Right ventricle myocardium superior (tissue), 1 donor: ENCODE measurements around the gene ASCL2. TPM values are rescaled to one million over a fixed set of nuclear protein-coding genes. Genes with fewer than 3 reads are reported as not detected.

Source experiments
- ATAC-seq: fragments of 200-7000 bp; cut with Tn5 transposase; one replicate; pipeline ENCODE4 v1.9.1; 2020; ENCODE audit warnings: mild to moderate bottlenecking; ENCODE audit not compliant: poor library complexity
- DNase-seq: peaks from one replicate; pipeline ENCODE4 v3.0.0-alpha.2; 2020
- intact Hi-C: fragments of 100-400 bp; cut with DNase I; formaldehyde crosslinking; loops from one replicate; pipeline ENCODE4 v1.11.2; 2022
- long read RNA-seq: library from polyadenylated mRNA; unstranded; transcript quantifications from one replicate; pipeline ENCODE4 v2.0.0, GENCODE V29; 2021
- total RNA-seq: library from RNA; stranded (reverse); fragmentation: NEBNext Ultra II Directional; extraction: Animal tissue kit (Norgen Biotek cat#: 25700); gene quantifications from one replicate; pipeline ENCODE4 v1.2.1, GENCODE V29; 2021
- donor health status: DM: no; HTN: yes; CAD: no; lungs with severe emphysema.

ASCL2 gene, protein sequence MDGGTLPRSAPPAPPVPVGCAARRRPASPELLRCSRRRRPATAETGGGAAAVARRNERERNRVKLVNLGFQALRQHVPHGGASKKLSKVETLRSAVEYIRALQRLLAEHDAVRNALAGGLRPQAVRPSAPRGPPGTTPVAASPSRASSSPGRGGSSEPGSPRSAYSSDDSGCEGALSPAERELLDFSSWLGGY
- 0.11 TPM for total RNA-seq
- long read RNA-seq, partial matches to known transcripts = 0 of 1 reads
- long read RNA-seq, other reads (novel, unspliced or antisense) = 0 of 1 reads

DNA sequence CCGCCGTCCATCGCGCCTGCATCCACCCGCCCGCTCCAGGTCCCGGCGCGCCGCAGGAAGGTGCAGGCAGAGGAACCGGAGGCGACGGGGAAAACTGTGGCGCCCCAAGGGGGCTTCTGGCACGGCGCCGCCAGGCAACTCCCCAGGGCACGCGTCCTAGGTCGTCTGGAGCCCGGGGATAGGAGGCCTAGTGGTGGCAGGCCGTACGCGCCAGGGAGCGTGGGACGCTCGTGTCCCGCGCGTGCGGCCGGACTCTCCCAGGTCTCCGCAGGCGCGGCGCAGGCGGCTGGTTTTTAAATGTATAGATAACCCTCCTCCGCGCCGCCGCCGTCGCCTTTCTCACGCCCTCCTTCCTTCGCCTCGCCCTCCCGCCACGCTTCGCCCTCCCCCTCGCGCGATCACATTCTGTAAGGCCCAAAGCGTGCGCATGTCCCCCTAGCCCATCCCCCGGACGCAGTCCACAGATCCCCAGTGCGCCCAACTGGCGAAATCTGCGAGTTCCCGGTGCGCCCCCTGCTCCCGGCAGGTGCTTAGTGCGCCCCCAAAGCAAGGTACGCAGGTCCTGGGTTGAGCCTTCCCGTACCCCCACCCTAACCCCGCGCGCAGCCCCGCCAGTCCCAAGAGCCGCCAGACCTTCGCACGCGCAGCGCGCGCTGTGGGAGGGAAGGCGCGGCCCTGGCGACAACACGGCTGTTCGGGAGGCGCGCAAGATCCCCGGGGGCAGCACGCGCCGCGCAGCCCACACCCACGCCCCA lies at the start of gene ASCL2:
Gene ASCL2 (minus strand): TSS at position 267 of the 755 bp plus-strand sequence. CDS start 256 bp downstream, at position 11.
- no peak for ATAC-seq
- no peak for DNase-seq
- intact Hi-C loops = no loop called here

DNA sequence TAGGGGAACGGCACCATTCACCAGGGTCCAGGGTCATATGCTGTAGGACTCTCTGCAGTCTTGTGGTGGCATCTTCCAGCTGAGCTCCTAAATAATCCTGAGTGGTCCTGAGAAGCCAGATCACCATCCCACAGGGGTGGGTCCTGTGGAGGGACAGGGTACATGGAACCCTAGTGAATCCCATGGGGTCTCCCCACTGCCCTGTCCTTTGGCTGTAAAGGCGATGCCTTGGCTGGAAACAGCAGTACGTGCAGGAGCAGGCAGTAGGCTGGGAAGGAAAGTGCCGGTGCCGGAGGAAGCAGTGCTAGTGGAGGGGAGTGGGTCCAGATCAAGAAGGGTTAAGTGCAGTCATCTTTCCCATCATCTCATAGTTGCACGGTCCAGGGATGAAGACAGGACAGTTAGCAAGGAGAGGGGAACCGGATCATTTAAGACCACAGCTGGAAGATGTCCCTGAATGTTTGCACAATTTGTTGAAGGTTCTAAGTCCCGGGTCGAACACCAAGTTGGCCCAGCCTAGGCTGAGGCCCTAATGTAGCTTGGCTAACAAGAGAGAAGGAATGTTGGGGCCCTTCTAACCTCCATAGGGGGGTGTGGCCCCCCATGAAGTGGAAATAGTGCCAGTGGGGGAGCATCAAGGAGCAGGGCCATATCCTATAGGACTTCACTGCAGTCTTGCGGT lies 49.5 kb upstream of the ASCL2 start:
- DNase-seq (peak; percentile 23), ATAC-seq (no peak)
- intact Hi-C loops = no loop called here

DNA sequence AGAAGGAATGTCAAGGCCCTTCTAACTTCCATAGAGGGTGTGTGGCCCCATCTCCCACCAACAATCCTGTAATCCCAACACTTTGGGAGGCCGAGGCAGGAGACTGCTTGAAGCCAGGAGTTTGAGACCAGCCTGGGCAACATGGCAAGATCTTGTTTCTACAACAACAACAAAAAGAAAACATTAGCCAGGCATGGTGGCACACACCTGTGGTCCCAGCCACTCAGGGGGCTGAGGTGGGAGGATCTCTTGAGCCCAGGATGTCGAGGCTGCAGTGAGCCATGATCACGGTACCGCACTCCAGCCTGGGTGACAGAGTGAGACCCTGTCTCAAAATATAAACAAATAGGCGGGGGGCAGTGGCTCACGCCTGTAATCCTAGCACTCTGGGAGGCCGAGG lies 48.3 kb upstream of the ASCL2 start:
- peak; percentile 23 for DNase-seq
- intact Hi-C loops = no loop called here

DNA sequence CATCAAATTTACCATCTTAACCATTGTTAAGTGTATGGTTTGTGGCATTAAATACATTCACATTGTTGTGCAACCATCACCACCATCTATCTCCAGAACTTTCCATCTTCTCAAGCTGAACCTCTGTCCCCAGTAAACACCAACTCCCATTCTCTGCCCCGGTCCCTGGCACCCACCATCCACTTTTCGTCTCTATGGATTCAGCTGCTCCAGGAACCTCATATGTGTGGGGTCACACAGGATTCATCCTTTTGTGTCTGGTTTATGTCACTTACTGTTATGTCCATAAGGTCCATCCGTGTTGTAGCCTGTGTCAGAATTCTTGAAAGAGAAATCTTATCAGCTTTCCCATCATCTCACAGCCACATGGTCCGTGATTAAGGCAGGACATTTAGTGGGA lies 47.7 kb upstream of the ASCL2 start:
- DNase-seq = no peak
- intact Hi-C loops = no loop called here
- no peak for ATAC-seq

More for the DNA sequence above, 48.3 kb upstream of the ASCL2 start:
- ATAC-seq = no peak

DNA sequence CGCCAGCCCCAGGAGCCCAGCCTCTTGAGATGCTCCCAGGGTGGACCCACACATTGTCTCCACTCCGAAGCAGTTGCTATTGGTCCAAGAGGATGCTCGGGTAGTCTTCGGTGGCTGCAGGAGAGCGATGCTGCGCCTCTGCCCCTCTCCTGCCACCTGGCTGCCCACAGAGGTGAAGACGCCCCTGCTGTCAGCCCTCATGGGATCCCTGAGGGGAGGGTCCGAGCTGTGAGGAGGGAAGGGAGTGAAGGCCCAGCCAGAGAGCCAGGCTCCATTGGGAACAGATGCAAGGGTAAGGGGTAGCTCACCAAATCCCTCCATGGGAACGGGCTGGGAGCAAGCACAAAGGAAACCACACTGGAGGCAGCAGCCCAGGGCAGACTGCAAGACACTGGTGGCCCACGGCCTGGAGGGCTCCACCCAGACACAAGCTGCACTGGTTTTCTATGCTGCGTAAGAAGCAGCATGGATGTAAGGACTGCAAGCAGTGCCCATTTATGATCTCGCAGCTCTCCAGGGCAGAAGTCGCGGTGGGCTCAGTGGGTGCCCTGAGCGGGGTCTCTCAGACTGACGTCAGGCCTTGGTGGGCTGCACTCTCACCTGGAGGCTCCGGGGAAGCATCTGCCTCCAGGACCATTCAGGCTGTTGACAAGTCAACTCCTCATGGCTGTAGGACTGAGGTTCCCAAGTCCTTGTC lies 47.1 kb upstream of the ASCL2 start:
- ATAC-seq (no peak), DNase-seq (peak; percentile 39)
- intact Hi-C loops = no loop called here

DNA sequence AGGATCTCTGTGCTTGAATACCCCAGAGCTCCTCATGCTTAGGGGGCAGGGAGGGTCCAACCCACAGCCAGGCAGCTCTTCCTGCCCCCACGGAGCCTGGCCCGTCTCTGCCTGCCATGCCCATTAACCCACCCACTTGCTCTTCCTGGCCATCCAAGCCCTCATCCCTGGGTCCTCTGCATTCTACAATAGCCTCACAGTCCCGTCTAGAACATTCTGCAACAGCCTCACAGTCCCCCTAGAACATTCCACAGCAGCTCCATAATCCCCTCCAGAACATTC lies 46.5 kb upstream of the ASCL2 start:
- intact Hi-C loops = no loop called here
- ATAC-seq = no peak
- DNase-seq = no peak

DNA sequence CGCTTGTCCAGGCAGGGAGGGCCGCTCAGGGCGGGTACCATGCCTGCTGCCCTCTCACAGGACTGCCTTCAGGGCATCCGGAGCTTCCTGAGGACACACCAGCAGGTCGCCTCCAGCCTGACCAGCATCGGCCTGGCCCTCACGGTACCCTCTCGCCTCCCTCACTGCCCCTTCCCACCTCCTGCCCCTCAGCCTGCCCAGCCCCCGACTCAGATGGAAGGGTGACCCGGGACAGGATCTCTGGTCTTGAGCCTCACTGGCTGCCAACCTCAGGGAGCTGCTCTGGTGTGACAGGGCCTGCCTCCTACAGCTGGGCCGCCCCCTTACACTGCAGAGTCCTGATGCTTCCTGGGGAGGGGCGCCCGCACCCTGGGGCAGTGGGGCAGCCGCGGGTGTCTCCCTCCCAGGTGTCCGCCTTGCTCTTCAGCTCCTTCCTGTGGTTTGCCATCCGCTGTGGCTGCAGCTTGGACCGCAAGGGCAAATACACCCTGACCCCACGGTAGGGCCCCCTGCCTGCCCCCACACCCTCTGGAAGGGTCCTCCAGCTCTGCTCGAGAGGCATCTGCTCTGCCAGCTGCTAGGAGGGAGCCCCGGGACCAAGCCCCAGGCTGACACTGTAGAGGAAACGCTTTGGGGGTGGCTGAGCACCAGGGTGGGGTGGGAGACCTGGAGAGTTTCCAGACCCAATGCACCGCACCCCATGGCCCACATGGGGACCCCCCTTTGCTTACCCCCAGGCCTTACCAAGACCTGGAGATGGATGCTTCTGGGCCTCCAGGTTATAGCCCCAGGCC lies 46.0 kb upstream of the ASCL2 start:
- intact Hi-C loops = no loop called here
- ATAC-seq (no peak), DNase-seq (peak; percentile 42)

DNA sequence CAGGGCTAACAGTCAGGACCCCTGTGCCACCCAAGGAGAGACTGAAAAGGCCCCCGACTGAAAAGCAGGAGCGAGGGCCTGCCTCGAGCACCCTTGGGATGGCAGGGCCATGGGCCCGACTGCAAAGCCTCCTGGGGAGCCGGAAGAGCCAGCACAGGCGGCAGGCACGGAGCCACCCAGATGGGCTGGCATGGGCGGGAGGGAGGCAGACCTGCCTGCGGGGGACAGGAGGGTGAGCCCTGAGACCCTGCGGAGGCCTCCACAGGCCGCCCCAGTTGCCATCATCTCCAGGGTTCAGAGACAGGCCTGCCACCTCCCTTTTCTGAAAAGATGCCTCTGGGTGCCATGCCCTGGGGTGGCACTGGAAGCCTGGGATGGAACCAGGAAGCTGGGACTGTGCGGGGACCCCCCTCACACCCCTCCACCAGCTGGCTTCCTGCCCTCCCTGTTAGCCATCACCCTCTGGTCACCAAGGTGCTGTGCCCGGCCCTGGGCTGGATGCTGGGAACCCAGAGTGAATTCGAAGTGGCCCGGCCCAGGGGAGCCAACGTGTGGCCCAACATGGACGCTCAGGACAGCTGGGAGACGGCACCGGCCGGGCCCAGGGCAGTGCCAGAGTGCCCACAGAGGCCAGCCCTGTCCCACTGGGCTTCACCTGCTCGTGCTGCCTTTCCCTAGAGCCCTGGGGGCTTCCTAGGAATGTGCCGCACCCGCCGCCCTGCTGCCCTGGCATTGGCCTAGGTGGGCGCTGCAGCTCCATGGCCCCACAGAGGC lies 45.2 kb upstream of the ASCL2 start:
- peak; percentile 49 for DNase-seq
- intact Hi-C loops = no loop called here
- peak; percentile 40 for ATAC-seq

DNA sequence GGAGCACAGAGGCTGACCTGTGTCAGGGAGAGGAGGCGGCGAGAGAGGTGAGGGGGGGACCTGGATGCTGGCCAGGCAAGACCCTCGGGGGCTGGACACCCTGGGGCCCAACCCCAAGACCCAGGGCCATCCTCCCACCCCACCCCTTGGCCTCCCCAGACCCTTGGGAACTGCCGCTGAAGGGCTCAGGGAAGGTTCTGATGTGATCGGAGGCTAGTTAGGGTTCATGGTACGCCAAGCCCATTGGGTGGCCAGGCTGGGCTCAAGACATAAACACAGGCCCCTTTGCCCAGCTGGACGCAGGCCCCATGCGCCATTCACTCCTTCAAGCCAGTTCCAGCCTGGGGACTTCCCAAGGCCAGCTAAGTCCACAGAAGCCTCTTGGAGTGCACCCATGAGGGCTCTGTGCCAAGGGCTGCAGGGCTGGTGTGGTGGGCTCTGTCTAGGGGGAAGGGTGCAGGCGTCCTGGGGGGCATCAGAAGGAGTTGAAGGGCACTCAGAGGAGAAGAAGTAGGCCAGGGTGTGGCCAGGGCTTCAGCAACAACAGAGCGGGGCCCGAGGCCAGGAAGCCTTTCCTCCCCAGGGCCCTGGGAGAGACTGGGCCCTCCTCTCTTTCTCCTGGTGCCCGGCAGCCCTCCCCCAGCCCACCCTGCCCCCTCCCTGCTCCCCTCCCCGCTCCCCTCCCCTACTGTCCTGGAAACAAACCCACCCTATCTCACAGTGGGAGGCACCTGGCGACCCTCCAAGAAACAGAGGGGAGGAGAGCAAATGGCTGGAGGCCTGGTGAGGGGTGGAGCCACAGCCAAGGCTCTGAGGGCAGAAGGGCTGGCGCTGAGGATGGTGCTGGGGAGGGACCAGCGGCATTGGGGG lies 44.4 kb upstream of the ASCL2 start:
- peak; percentile 87 for ATAC-seq
- intact Hi-C loops = no loop called here
- peak; percentile 94 for DNase-seq

DNA sequence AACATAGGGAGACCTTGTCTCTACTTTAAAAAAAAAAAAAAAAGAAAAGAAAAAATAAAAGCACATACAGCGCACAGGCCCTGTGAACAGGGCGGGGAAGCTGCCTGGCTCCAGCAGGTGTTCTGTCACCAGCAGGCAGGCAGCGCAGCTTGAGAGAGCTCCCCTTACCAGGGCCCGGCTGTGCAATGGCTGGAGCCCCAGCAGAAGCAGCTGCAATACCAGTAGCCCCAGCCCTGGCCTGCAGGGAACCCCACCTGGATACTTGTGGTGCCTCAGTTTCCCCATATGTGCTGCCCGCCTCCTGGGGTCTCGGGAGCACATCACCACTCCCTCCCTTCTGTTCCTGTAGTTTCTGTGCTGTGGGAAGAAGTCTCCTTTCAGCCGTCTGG lies 43.7 kb upstream of the ASCL2 start:
- no peak for DNase-seq
- no peak for ATAC-seq
- intact Hi-C loops = no loop called here

DNA sequence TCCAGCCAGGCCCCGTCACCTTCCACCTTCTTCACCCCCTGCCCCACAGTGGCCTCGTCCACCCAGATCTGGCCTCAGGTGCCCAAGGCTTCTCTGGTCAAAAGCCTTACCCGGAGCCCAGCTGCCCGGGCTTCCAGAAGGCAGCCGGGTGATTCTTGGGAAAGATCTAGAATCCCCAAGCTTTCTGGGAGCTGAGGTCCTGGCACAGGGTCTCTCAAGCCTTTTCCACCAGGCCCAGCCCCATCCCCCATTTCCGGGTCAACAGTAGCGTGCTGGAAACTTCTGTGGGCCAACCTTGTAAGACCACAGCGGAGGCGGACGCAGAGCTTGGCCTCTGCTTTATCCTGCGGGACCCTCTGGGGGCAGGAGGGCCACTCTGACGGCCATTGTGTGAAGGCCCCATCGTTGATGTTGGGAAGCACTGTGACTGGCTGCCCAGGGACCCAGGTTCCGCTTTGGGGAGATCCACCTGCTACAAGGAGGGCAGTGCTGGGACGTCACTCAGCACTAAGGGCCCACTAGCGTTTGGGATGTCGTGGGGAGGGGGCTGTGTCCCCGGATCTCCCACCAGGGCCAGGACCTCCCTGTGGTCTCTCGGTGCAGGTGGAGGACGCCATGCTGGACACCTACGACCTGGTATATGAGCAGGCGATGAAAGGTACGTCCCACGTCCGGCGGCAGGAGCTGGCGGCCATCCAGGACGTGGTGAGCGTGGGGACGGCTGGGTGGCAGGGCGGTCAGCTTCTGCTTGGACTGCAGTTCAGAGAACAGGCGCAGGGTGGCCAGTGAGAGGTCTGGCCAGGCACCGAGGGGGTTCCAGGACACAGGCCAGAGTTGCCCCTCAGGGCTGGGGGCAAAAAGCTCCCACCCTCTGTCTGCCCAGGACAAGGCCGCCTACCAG lies 42.9 kb upstream of the ASCL2 start:
- ATAC-seq = peak; percentile 29
- intact Hi-C loops = no loop called here

DNA sequence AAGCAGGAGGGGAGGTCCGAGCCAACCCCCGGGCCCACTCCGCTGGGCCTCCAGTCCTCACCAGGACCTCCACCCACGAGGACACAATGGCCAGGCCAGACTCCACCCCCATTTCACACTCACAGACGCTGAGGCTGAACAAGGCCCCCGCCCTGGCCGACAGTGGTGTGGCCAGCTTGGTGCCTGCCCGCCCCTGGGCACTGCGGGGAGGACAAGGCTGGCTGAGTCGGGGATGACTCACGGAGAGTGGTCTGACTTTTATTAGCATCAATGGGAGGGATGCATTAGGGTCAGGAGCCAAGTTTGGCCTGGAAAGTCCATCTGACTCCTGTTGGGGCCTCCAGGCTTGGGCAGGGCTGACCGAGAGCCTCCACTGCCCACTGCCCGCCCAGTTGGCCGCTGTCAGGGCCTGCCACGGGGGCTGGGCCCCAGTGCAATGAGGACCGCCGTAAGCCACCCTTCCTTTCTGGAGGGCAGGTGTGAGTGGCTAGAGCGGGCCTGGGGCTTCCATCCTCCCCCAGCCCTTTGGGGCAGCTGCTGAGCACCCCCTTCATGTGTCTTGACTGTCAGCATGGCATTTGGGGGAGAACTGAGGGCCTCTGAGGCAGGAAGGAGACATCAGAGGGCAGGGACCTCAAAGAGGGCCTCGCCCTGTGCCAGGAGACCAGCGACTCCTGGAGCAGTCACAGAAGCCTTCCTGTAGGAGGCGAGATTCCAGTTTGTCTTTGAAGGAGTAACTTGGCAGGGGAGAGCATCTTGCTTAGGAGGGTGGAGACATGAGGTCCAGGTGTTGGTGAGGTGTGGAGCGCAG lies 42.0 kb upstream of the ASCL2 start:
- intact Hi-C loops = no loop called here
- DNase-seq (peak; percentile 54), ATAC-seq (no peak)

More for the DNA sequence above, 42.9 kb upstream of the ASCL2 start:
- peak; percentile 70 for DNase-seq

DNA sequence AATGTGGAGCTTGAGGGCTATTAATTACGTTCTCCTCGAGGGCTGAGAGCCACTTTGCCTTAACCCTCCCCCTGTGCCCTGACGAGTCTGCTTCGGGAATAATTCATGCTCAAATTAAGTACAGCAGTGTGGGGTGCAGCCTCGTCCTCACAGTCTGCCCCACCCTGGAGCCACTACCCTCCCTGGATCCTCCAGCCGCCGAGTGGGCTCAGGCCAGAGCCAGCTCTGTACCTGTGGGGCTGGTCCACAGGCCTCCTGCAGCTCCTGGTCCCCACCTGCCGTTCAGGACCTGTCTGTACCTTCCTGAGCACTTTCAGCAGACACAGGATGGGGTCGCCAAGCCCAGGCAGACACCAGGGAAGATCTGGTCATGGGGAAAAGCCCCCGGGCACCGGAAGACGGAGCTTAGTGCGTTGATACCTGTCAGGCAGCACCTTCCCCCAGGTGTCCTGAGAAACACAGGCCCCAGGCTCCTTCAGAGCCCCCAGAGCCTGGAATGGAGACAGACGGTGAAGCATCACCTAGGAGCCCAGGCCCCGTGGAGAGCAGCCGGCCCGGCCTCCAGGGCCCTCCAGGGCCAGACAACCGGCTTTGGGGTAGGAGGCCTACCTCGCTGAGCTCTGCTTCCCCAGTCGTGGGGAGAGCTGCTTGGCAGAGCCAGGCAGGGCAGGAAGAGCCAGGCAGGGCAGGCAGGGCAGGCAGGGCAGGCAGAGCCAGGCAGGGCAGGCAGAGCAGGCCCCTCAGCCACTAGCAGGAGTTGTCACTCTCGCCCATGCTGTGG lies 41.2 kb upstream of the ASCL2 start:
- DNase-seq = peak; percentile 27
- no peak for ATAC-seq
- intact Hi-C loops = no loop called here

DNA sequence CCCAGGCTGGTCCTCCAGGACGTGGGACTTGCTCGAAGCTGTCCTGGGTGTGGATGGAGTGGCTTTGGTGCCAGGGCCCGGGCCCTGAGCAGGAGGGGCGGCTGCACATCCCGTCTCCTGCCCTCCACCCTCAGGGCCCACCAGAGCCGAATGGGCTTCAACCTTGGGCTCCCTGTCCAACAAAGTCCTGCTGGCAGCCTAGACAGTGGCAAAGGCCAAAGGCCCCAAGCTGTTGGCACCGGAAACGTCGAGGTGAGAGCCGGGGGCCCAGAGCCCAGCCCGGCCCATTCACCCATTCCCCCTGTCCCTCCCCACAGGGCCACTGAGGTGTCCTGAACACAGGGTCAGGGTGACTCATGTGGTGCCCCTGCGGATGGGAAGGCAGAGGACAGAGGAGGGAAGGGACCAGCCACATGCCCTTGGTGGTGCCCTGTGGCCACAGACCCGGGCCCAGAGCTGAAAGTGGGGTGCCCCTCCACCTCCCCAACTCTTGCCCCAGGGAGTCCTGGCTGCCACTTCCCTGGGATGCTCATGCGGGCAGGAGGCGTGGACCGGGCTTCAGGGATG lies 40.5 kb upstream of the ASCL2 start:
- peak; percentile 24 for DNase-seq
- intact Hi-C loops = no loop called here
- no peak for ATAC-seq
